GM18519 (cell line): ENCODE measurements around the gene UPF2.
"Not testable (repeated sequence)": the region's sequence is repeated elsewhere in the genome, so short reads cannot be mapped to it uniquely, and the experiment has no call there.

Source experiments
- ATAC-seq: cut with Tn5 transposase; IDR thresholded peaks from one replicate; pipeline ENCODE4 v1.9.1; 2021; ENCODE audit warnings: mild to moderate bottlenecking, moderate library complexity; ENCODE audit not compliant: unreplicated experiment, low FRiP score

The UPF2 gene

GRCh38 chr10:11889263-11889662, 153.3 kb downstream of the UPF2 start:
- not testable (repeated sequence) for ATAC-seq

DNA sequence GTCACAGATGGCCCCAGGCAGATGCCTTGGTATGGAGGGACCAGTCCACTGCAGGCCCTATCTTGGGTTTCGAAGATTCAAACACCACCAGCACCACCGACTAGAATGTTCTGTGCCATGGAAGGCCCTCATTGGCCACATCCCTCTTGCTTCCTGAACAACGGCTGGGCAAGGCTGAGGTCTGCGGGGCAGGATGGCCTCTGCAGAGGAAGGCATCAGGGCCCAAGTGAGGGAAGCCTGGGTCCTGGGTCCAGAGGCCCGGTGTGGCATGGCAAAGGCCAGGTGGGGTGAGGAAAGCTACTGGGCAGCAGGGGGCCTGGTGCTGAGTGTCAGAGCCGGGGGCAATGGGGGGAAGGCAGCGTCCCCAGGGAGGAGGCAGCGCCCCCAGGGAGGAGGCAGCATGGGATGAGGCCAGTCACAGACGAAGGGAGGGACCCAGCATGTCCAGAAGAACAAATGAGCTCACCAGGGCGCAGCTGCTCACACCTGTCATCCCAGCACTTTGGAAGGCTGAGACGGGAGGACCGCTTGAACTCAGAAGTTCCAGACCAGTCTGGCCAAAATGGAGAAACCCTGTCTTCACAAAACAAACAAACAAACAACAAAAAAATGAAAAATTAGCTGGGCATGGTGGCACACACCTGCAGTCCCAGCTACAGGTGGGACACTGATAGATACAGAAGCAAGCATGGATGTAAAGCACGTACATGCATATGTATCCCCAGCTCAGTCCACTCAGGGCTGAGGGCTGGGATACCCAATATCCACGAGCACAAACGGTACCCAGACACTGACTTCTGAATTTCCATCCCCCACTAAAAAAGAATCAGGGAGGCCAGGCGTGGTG, 155.0 kb downstream of the UPF2 start:
- ATAC-seq, result no peak

GRCh38 chr10:11886851-11887250, 155.8 kb downstream of the UPF2 start:
- ATAC-seq, result no peak

DNA sequence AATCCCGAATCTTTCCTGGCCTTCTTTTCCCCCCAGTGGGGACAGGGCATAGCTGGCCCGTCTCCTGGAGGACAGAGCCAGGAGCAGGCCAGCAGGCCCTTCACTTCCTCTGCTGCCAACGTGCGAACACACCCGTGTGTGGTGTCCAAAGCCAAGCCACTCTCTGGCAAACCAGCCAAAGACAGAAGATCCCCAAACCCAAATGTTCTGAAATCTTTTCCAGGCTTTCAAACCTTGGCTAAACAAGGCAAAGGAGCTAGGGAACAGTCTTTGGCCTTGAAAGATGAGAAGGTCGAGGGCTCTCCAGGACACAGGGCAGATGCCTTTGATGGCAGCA, 156.5 kb downstream of the UPF2 start:
- ATAC-seq, result no peak

GRCh38 chr10:11885437-11886137, 157.0 kb downstream of the UPF2 start:
- ATAC-seq, result no peak

DNA sequence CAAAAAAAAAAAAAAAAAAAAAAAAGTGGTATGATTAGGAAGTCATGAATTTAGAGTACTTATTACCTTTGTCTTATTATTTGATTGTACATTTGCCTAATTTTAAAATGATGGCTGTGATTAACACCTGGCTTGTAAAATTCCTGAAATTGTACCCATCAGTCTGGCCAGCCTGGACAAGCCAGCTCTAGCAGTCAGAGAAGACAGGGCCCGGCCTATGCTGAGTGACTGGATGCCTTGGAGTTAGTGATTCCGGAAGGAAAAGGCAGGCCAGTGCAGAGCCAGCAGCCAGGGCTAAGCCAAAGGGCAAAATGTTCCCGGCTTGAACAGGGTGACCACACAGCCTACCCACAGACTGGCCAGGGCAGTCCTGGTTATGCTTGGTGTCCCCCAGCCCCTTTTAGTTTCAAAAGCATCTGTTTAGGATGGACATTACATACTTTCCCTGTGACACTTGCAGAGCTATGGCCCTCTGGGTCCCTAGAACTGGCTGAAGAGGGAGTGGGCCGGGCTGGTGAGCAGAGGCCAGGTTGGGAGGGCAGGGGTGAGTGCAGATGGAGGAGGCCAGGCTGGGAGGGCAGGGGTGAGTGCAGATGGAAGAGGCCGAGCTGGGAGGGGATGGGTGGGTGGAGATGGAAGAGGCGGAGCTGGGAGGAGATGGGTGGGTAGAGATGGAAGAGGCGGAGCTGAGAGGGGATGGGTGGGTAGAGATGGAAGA, 157.7 kb downstream of the UPF2 start:
- ATAC-seq, result no peak

DNA sequence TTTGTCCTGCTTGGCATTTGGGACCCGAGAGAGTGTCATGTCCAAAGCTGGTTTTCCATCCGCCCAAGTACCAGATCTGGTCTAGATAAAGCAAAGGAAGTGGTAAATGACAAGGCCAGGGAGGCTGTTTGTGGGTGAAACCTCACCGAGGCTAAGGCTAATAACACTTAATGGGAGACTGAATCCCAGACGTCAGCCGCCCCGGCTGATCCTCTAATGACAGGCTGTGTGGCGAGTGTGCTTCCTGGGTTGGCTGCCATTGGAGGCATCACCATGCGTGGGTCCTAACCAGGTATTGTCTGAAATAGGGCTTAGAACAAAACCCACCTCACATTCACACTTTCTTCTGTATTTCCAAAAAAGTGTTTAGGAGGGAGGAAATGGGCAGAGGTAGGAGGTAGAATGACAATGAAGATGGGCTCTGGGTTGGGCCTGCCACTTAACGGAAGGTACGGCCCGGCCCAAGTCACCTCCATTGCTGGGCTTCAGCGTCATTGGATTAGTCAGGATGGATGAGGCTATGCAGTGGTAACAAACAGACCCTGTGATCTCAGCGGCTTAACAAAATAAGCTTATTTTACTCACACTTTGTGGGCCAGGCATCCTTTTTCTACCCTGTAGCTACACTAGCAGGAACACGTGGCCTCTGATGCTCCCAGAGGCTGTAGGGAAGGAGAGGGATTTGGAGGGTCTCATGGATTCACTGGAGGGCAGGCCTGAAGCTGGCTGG, 159.8 kb downstream of the UPF2 start:
- no peak for ATAC-seq

GRCh38 chr10:11881477-11882417, 160.9 kb downstream of the UPF2 start:
- no peak for ATAC-seq

GRCh38 chr10:11881030-11881476, 161.6 kb downstream of the UPF2 start:
- no peak for ATAC-seq

GRCh38 chr10:11880151-11881029, 162.2 kb downstream of the UPF2 start:
- ATAC-seq, result no peak

- no peak for ATAC-seq
Observed at GRCh38 chr10:11879387-11880094, 163.1 kb downstream of the UPF2 start.

DNA sequence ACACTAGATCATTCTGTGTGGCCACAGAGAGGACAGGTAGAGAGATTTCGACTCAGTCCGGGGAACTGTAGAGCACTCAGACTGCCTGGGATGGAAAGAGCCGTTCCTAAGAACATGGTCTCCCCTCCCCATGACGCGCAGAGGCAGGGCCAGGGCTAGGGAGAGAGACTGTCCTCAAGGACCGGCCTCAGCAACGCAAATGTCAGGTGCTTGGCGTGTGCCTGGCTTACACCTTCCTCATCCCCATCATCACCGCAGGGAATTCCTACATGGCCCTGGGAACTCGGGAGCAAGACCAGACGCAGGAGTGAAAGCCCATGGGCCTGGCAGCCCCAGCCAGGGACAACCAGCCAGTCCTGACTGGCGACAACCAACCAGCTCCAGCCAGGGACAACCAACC, 163.8 kb downstream of the UPF2 start:
- no peak for ATAC-seq

DNA sequence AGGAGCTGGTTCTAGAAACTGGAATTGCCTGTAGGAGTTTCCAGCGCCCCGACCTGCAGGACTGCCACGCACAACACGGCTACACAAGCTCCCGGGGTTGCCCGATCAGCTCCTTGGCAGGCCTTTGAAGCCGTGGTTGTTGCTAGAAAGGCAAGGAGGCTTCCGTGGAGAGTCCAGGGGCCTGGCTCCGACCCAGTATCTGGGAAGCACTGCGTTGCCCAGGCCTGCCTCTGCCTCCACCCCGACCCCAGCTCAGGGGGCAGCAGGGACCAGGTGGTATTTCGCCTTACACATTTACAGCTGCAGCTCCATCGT, 165.1 kb downstream of the UPF2 start:
- no peak for ATAC-seq

DNA sequence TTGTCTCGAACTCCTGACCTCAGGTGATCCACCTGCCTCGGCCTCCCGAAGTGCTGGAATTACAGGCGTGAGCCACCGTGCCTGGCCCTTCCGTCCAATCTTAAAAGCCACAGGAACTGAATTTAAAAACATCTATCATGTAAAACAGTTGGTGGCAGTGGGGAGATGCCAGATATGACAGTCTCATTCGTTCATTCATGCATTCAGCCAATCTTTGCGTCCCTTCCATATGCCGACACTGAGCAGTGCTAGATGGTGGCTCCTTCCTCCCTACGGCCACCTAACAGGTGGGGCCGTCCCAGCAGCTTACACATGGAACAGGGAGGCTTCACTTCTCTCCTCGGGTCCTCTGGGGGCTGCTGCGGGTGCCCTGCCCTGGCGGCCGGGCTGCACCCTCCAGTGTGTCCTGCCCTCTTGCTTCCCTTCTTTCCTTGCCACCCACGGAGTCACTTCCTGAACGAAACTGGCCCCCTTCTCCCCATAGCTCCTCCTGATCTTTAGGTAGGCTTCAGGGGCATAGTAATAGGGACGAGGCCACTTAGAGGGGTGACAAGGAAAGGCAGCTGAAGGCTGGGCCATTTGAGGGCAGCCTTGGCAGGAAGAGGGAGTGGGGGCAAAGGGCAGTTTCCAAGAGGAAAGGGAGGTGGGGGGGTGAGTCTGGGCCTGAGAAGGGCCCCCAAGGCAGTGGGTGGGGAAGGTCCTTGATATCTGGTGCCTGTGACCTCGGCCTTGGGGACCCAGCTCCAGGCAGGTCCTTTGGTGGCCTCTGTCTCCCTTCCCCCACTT, 165.6 kb downstream of the UPF2 start:
- ATAC-seq, result no peak

- ATAC-seq, result no peak
Observed at GRCh38 chr10:11876324-11876723, 166.3 kb downstream of the UPF2 start.

- no peak for ATAC-seq
Observed at GRCh38 chr10:11875494-11876281, 166.9 kb downstream of the UPF2 start.
